GM19438 (cell line): ENCODE results near the gene MED12L.

Experiments
- ATAC-seq: cut with Tn5 transposase; IDR thresholded peaks from one replicate; pipeline ENCODE4 v1.9.1; 2021; ENCODE audit warnings: low read depth; ENCODE audit not compliant: unreplicated experiment

Gene MED12L

GRCh38 chr3:151394611-151395010, 309.1 kb downstream of the MED12L start:
- no peak for ATAC-seq

GRCh38 chr3:151395806-151396205, 310.3 kb downstream of the MED12L start:
- no peak for ATAC-seq

GRCh38 chr3:151398895-151399294, 313.4 kb downstream of the MED12L start:
- no peak for ATAC-seq

- ATAC-seq = no peak
Observed at GRCh38 chr3:151400341-151400740, 314.9 kb downstream of the MED12L start.

- ATAC-seq = no peak
Observed at GRCh38 chr3:151402349-151402748, 316.9 kb downstream of the MED12L start.

- no peak for ATAC-seq
Observed at GRCh38 chr3:151403246-151403645, 317.8 kb downstream of the MED12L start.

GRCh38 chr3:151404316-151404715, 318.9 kb downstream of the MED12L start:
- peak; percentile 77 for ATAC-seq

GRCh38 chr3:151407928-151408327, 322.5 kb downstream of the MED12L start:
- ATAC-seq = no peak

- ATAC-seq = no peak
Observed at GRCh38 chr3:151410891-151411559, 325.6 kb downstream of the MED12L start.

GRCh38 chr3:151412989-151413388, 327.5 kb downstream of the MED12L start:
- no peak for ATAC-seq

GRCh38 chr3:151415289-151415688, 329.8 kb downstream of the MED12L start:
- ATAC-seq = no peak

- no peak for ATAC-seq
Observed at GRCh38 chr3:151419806-151420205, 334.3 kb downstream of the MED12L start.

GRCh38 chr3:151421938-151422337, 336.5 kb downstream of the MED12L start:
- ATAC-seq = peak; percentile 49

GRCh38 chr3:151423091-151423490, 337.6 kb downstream of the MED12L start:
- ATAC-seq = no peak

GRCh38 chr3:151425627-151426340, 340.3 kb downstream of the MED12L start:
- ATAC-seq = peak; percentile 31

- peak; percentile 87 for ATAC-seq
Observed at GRCh38 chr3:151426341-151426657, 340.8 kb downstream of the MED12L start.

- no peak for ATAC-seq
Observed at GRCh38 chr3:151428386-151428785, 342.9 kb downstream of the MED12L start.

- ATAC-seq = no peak
Observed at GRCh38 chr3:151430821-151431484, 345.5 kb downstream of the MED12L start.

- no peak for ATAC-seq
Observed at GRCh38 chr3:151431940-151432339, 346.5 kb downstream of the MED12L start.

GRCh38 chr3:151432616-151433372, 347.3 kb downstream of the MED12L start:
- ATAC-seq = no peak
